Fibroblast of peridontal ligament (primary cell): ENCODE results near the gene KLK1.
A peak's percentile ranks its signal among the peaks of the same experiment; 100 is the strongest.

Experiments used
- DNase-seq: peaks from one replicate; pipeline ENCODE4 v3.0.0-alpha.2; 2010; ENCODE audit errors: extremely low read depth

Gene KLK1

GRCh38 chr19:50836543-50837195, 13.1 kb upstream of the KLK1 start:
- DNase-seq = no peak

GRCh38 chr19:50835785-50836542, 12.4 kb upstream of the KLK1 start:
- DNase-seq = peak; percentile 6

DNA sequence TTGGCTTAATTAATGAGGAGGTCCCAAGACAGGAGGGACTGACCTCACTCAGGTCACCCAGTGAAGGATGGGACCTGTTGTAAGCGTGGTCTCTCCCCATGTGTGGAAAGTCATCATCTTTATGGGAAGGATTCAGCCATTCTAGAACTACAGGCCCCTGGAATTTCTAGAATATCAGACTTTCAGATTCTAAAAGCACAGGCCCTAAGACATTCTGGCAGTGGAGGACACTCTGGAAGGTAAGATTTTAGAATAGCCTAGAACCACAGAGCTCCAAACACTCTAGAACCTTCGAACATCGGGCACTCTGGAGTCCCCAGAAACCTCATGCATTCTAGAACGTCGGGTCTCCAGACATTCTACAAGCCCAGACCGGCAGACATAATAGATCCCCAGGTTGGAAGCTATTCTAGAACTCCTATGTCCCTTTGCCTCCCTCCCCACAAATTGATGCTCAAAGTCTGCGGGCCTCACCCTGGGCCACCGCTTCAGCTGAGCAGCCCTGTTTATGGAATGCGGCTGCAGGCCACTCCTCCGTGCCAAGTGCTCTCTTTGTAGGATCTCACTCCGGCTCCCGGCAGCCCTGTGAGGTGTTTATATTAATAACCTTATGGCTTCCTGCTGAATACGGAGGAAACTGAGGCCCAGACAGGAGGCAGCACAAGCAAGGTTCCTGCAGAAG, 11.7 kb upstream of the KLK1 start:
- DNase-seq = no peak

DNA sequence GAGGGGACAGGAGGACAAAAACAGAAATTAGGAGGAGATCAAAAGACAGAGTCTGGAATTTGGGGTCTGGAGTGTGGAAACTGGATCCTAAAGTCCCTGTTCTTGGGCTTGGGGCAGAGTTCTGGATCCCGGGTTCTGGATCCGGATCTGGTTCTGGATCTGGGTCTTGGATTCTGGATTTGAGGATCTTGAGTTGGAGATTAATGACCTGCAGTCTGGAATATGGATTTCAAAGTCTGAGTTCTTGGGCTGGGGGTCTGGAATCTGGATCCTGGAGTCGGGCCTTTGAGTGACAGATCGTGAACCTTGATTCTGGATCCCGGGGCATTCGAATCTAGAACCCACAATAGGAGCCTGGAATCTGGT, 10.2 kb upstream of the KLK1 start:
- no peak for DNase-seq

DNA sequence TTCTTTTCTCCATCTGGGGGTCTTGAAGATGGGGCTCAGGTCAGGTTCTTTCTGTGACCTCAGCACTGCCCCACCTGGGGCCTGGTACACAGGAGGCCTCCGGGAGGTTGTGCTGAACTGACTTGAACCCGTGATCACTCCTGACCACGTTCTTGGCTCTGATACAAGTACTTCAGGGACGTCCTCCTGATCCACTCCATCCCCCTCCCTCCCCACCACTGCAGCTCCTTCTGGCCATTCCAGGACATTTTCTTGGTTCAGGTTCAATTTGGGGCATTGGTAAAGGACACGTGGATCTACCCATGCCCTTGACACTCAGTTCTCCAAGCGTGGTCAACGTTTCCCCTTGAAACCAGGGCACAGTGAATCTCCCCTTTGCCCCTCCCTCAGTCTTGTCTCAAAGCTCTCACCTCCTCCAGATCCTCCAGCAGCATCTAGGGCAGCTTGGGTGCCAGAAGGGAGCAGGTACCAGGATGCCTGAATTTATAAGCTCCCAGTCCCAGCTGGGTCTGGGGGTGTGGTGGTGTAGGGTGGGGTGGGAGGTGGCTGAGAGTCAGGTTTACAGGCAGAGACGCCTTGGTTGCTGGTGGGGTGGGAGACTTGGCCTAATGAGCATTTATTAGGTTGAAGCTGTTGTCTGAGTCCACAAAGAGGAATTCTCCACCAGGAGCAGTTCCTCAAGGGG, 9.7 kb upstream of the KLK1 start, which contains the start of gene KLK15:
KLK15 (minus strand) TSS at position 458 of the 685 bp plus-strand sequence. CDS start 2,082 bp downstream, outside the sequence.
- no peak for DNase-seq

DNA sequence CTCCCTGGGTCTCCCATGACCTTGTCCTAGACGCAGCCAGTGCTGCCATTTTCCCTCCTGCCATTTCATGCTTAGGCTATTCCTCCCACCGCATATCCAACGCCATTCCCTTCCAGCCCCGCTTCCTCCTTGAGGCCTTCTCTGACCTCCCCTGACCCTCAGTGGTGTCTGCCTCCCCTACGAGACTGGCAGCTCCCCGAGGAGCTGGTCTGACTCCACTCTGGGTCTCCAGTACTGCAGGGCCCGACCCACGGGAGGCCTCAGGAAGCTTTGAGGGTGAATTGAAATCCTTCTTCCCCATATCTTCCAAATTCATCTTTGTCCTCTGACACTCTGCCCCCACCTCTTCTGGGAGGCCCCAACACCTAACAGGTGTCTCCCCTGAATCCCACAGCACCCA, 9.1 kb upstream of the KLK1 start:
- no peak for DNase-seq

DNA sequence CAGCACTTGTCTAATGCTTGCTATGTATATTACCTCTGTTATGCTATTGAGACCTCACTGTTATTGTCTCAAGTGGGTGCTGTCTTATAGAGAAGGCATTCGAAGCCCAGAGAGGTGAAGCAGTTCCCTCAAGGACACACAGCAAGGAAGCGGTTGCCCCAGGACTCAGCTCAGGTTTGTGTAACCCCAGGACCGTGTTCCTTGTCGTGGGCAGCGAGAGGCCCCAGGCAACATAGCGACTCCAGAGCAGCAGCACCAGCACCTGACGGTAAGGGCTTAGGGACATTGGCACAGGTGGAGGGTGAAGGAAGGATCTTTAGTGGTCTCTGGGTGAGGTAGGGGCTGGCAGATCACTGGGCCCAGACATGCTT, 7.4 kb upstream of the KLK1 start:
- DNase-seq = no peak

- DNase-seq = no peak
Measured at GRCh38 chr19:50830266-50831025, 6.9 kb upstream of the KLK1 start.

- no peak for DNase-seq
Measured at GRCh38 chr19:50829801-50830200, 6.2 kb upstream of the KLK1 start.

- no peak for DNase-seq
Measured at GRCh38 chr19:50827476-50827875, 3.9 kb upstream of the KLK1 start.

GRCh38 chr19:50826492-50827240, 3.1 kb upstream of the KLK1 start:
- no peak for DNase-seq

GRCh38 chr19:50822661-50823208, 852 bp downstream of the KLK1 start:
- DNase-seq = no peak

DNA sequence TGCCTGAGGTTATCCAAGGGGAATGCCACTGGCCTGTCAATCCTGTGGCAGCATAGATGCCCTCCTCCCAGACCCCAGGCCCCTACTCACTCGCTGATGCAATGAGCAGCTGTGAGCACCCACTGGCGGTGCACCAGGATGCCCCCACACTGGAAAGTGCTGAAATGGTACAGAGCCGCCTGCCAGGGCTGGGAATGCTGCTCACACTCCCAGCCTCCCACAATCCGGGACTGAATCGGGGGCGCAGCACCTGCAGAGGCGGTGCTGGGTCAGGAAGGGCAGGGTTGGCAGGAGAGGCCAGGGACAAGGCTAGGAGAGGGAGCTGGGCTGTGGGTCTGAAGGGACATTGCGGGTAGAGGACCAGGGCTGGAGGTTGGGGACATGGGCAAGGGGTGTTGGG, 2.0 kb downstream of the KLK1 start:
- no peak for DNase-seq

DNA sequence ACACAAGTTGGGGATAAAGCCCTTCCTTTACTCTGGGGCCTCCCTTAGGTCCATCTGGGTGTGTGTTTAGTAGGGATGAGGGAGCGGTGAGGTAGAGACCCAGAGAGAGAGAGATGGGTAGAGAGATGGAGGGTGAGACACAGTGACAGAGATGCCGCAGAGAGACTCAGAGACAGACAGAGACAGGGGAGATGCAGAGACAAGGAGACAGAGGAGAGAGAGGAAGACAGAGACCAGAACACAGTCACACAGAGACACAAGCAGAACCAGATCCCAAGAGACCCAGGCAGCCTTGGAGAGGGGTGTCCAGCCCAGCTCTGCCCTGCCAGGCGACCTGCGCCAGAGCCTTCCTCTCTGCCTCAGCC, 2.4 kb downstream of the KLK1 start:
- no peak for DNase-seq

GRCh38 chr19:50820549-50821247, 2.9 kb downstream of the KLK1 start:
- no peak for DNase-seq

GRCh38 chr19:50820086-50820485, 3.5 kb downstream of the KLK1 start:
- DNase-seq = no peak

DNA sequence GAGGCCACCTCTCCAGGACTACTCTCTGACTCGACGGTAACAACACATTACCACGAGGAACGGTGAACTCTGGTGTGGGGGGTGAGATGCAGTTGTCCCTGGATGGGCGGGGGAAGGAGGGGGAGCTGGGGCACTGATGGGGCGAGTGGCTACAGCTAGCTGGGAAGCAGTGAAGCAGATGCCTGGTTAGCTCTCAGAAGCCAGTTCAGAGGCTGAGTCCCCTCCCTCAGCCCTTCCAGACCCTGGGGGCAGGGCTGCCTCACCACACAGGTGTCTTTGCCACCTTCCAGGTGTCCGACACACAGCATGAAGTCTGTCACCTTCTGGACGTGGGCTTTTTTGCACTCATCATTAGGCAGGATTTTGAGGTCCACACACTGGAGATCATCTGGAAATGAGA, 4.0 kb downstream of the KLK1 start:
- DNase-seq = no peak

DNA sequence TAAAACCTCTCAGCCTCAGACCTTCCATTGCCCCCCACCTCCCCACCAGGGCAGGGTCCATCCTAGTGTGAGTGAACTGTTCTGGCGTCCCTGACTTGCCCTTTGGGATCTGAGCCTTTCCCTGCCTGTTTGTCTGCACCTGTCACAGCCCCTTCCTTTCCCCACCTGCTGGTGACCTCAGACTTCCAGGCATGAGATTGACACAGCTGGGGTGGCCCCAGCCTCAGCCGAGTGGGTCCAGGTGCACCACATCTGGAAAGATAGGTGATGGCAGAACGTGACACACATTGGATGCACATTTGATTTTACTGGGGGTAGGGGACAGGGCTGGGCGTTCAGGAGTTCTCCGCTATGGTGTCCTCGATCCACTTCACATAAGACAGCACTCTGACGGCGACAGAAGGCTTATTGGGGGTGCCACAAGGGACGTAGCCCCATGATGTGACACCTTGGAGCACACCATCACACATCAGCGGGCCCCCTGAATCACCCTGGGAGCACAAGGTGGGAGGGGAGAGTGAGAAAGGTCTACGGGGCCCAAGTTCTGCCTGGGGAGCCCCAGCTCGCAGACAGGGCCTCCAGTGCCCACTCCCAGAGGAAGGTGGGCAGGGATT, 4.6 kb downstream of the KLK1 start:
- DNase-seq = no peak
